Mucosa of descending colon (tissue), 3 donors: ENCODE results near the gene CILP. TPM values are rescaled to one million over a fixed set of nuclear protein-coding genes. Genes with fewer than 3 reads are reported as not detected.

Experiments used
- ATAC-seq: fragments of 200-7000 bp; cut with Tn5 transposase; one replicate; pipeline ENCODE4 v1.9.1; 2020; ENCODE audit warnings: mild to moderate bottlenecking, moderate library complexity
- DNase-seq, 3 donors: peaks; one replicate each; pipeline ENCODE4 v3.0.0-alpha.2; 2020
- H3K36me3 ChIP-seq: fragments of 200-600 bp; one replicate; pipeline ENCODE4 v1.8.0; 2021; ENCODE audit warnings: low read depth, mild to moderate bottlenecking
- H3K4me1 ChIP-seq: fragments of 200-600 bp; one replicate; pipeline ENCODE4 v1.8.0; 2021; ENCODE audit warnings: low read depth, mild to moderate bottlenecking
- H3K4me3 ChIP-seq: fragments of 200-600 bp; one replicate; pipeline ENCODE4 v1.8.0; 2021; ENCODE audit warnings: mild to moderate bottlenecking
- H3K9me3 ChIP-seq: fragments of 200-600 bp; one replicate; pipeline ENCODE4 v1.8.0; 2021; ENCODE audit warnings: mild to moderate bottlenecking
- intact Hi-C, 2 donors: fragments of 100-400 bp; cut with DNase I in 1 of 2; cut with micrococcal nuclease in 1 of 2; formaldehyde crosslinking; loops; one replicate each; pipeline versions ENCODE4 v1.11.0 to v1.11.1; 2022; cut with DNase I, micrococcal nuclease
- total RNA-seq, 3 donors: library from RNA; stranded (reverse); fragmentation: NEBNext Ultra II Directional in 2 of 3; extraction: Animal tissue kit (Norgen Biotek cat#: 25700) in 2 of 3; gene quantifications; one replicate each; pipeline versions ENCODE4 v1.2.1 to v1.2.4, GENCODE V29; 2021 to 2023
- TF ChIP-seq, protein P1 (sequence below): fragments of 200-600 bp; IDR thresholded peaks from one replicate; pipeline ENCODE4 v1.8.0; 2022; ENCODE audit warnings: antibody characterized with exemption, mild to moderate bottlenecking
- donor health status: DM: no; HTN: no; CAD: no; lungs with moderate emphysema.
- donor health status: DM: no; HTN: no; CAD: no.
- donor health status: DM: no; HTN: yes; CAD: no.

Gene CILP
- total RNA-seq, 3 donors from 2014 or later: 2.7 to 14.7 (median 10.3) TPM

DNA sequence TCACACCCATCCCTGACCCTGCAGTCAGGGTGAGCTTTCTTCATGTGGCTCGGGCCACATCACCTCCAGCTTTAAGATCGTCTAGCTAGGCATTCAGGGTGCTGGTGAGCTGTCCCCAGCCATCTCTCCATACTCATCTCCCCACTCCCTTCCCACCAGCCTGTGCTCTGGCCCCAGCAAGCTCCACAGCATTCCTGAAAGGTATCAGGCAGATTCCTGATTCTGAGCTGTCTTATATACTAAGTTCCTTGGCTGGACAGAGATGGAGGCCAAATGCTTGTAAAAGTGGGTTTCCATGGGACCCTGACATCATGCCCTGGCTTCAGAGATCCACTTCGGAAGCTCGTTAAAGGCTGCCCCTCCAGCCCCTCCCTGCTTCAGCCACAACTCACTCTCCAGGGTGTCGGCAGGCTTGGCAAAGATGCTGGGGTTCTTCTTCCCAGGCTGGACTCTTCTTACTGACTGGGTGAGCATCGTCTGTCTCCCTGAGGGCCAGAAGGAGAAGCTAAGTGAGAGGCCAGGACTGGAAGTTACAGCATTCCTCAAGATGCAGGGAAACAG is 3.9 kb downstream of the CILP start:
- H3K4me3 ChIP-seq: no peak overlapping the region
- peaks cover 3% of the 10 kb centered on the region for H3K4me1 ChIP-seq
- no peak for DNase-seq
- H3K36me3 ChIP-seq: no peaks in the 10 kb centered on the region
- no peak for ATAC-seq
- intact Hi-C loops: no loop called here
- no peaks in the 10 kb centered on the region for H3K9me3 ChIP-seq
- TF ChIP-seq, protein P1, sequence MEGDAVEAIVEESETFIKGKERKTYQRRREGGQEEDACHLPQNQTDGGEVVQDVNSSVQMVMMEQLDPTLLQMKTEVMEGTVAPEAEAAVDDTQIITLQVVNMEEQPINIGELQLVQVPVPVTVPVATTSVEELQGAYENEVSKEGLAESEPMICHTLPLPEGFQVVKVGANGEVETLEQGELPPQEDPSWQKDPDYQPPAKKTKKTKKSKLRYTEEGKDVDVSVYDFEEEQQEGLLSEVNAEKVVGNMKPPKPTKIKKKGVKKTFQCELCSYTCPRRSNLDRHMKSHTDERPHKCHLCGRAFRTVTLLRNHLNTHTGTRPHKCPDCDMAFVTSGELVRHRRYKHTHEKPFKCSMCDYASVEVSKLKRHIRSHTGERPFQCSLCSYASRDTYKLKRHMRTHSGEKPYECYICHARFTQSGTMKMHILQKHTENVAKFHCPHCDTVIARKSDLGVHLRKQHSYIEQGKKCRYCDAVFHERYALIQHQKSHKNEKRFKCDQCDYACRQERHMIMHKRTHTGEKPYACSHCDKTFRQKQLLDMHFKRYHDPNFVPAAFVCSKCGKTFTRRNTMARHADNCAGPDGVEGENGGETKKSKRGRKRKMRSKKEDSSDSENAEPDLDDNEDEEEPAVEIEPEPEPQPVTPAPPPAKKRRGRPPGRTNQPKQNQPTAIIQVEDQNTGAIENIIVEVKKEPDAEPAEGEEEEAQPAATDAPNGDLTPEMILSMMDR: no peak

DNA sequence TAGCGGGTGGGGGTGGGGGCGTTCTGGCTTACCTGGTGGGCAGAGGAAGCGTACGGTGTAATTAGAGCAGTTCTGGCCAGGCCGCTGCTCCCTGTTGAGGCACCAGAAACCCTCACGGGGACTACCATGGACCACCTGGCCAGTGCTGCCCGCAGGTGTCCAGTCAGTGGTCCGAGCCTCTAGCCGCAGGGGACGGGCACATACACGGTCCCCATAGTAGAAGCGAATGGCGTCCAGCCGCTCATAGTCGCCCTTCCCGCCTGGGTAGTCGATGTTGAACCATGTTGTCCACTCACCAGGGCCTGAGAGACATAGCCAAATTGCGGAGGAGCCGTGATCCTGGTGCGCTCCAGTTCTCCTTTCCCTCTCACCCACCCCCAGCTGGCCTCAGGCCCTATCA is 4.5 kb downstream of the CILP start:
- peaks cover 3% of the 10 kb centered on the region for H3K4me1 ChIP-seq
- TF ChIP-seq, protein P1: no peak
- ATAC-seq (no peak), DNase-seq (no peak)
- no peaks in the 10 kb centered on the region for H3K36me3 ChIP-seq
- H3K9me3 ChIP-seq: no peaks in the 10 kb centered on the region
- no peak overlapping the region for H3K4me3 ChIP-seq
- intact Hi-C loops: no loop called here

DNA sequence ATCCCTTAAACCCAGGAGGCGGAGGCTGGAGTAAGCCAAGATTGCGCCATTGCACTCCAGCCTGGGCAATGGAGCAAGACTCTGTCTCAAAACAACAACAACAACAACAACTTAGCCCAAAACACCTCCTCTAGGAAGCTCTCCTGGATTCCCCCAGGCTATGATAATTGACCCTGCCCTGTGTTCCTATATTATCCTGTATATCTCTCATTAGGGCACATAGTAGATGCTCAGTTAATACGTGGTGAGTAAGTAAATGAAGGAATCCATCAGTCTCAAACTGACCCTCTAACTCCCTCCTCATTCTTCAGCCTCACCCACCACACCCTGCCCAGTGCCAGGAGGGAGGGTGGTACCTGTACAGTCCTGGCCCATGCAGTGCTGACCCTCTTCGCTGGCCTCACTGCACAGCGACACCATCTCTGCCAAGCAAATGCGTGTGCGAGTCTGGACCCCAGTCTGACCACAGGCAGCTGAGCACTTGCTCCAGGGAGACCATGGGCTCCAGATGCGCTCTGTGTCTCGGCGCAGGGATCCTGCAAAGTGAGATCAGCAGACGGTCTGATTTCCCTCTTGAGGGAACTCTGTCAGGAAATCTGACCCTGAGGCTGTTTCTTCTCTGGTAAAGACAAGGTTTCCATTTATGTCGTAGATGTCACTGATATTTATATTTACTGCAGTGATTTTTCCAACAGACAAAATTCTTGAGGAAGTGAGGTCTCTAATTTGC is 6.2 kb downstream of the CILP start:
- no peak overlapping the region for H3K4me3 ChIP-seq
- DNase-seq (no peak), ATAC-seq (no peak)
- intact Hi-C loops: no loop called here
- no peaks in the 10 kb centered on the region for H3K4me1 ChIP-seq
- TF ChIP-seq, protein P1: no peak
- H3K36me3 ChIP-seq: no peaks in the 10 kb centered on the region
- no peaks in the 10 kb centered on the region for H3K9me3 ChIP-seq

DNA sequence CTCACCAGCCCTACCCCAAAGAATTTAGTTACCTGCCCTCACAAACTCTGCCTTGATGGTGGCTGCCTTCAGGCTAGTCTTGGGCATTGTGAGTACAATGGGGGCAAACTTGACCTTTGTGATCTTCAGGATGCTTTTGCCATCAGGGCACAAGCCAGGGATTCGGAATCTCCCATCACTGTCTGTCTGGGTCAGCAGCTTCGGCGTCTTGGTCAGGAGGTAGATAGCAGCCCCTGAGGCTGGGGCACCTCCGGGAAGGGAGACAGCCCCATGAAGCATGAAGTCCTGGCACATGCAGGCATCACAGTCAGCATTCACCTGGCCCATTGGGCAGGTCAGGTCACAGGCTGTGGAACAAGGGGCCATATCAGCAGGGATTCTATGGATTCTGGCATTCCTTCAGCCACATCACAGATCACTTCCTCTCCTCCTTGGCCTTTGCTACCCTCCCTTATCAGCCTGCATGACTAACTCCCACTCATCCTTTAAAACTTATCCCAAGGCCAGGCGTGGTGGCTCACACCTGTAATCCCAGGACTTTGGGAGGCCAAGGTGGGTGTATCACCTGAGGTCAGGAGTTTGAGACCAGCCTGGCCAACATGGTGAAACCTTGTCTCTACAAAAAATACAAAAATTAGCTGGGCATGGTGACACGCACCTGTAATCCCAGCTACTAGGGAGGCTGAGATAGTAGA is 6.9 kb downstream of the CILP start:
- TF ChIP-seq, protein P1: no peak
- intact Hi-C loops: no loop called here
- Histone ChIP-seq H3K4me3 (no peak overlapping the region), H3K4me1 (no peaks in the 10 kb centered on the region), H3K36me3 (no peaks in the 10 kb centered on the region), H3K9me3 (no peaks in the 10 kb centered on the region)
- DNase-seq (no peak), ATAC-seq (no peak)

DNA sequence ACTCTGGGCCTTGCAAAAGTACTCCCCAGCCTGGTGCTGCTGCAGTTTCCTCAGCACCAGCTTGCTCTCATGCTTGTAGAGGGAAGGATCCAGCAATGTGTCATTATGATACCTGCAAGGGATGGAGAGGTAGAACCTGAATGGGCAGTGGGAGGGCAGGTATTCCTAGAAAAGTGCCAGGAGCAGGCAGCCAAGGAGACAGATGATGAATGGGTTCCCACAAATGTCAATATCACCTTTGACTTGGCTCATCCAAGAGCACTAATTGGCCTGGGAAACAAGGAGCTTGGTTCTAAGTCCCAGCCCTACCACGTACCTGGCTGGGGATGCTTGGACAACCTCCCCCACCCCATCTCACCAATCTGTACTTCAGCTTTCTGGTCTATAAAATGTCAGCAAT is 9.4 kb downstream of the CILP start:
- H3K4me3 ChIP-seq: no peak overlapping the region
- DNase-seq: no peak
- no peaks in the 10 kb centered on the region for H3K36me3 ChIP-seq
- no peaks in the 10 kb centered on the region for H3K4me1 ChIP-seq
- H3K9me3 ChIP-seq: no peaks in the 10 kb centered on the region
- TF ChIP-seq, protein P1: no peak
- ATAC-seq: no peak
- intact Hi-C loops: no loop called here
